Left lung (tissue), 10 donors: ENCODE data around the gene GUK1. TPM values are rescaled to one million over a fixed set of nuclear protein-coding genes. Genes with fewer than 3 reads are reported as not detected.

Experiments used
- ATAC-seq: fragments of 200-7000 bp; cut with Tn5 transposase; one replicate; pipeline ENCODE4 v1.9.1; 2020; ENCODE audit warnings: moderate library complexity
- DNase-seq, 4 donors: peaks; one replicate each; pipeline ENCODE4 v3.0.0-alpha.2; 2013 to 2020
- H3K27ac ChIP-seq, 2 donors: fragments of 200-600 bp; sonication (generic) in 1 of 2; one replicate each; pipeline versions ENCODE4 v1.5.0 to v1.8.0; 2020 to 2021
- H3K27me3 ChIP-seq, 2 donors: fragments of 200-600 bp; sonication (generic) in 1 of 2; one replicate each; pipeline versions ENCODE4 v1.5.0 to v1.8.0; 2020 to 2021
- H3K36me3 ChIP-seq, 2 donors: fragments of 200-600 bp; sonication (generic) in 1 of 2; one replicate each; pipeline versions ENCODE4 v1.5.0 to v1.8.0; 2020 to 2021
- H3K4me1 ChIP-seq, 2 donors: fragments of 200-600 bp; one replicate each; pipeline ENCODE4 v1.8.0; 2021
- H3K4me3 ChIP-seq, 2 donors: fragments of 200-600 bp; sonication (generic) in 1 of 2; one replicate each; pipeline versions ENCODE4 v1.5.0 to v1.8.0; 2020 to 2021; ENCODE audit warnings: mild to moderate bottlenecking in 1 of 2
- H3K9me3 ChIP-seq, 2 donors: fragments of 200-600 bp; sonication (generic) in 1 of 2; one replicate each; pipeline versions ENCODE4 v1.5.0 to v1.8.0; 2020 to 2021
- CTCF ChIP-seq, 2 donors: fragments of 200-600 bp; sonication (generic) in 1 of 2; IDR thresholded peaks; one replicate each; pipeline versions ENCODE4 v1.5.0 to v1.8.0; 2021; ENCODE audit warnings: antibody characterized with exemption in 2 of 2
- intact Hi-C, 2 donors: fragments of 100-400 bp; cut with DNase I; formaldehyde crosslinking; loops; one replicate each; pipeline versions ENCODE4 v1.11.2 to v1.14.2; 2022
- polyA plus RNA-seq, 6 donors: library from polyadenylated mRNA; unstranded; fragments of 120-200 nt; gene quantifications; one replicate each; pipeline ENCODE4 v1.2.1, GENCODE V29; 2013; ENCODE audit not compliant: insufficient read length in 6 of 6
- total RNA-seq, 2 donors: library from RNA; stranded (reverse); fragmentation: NEBNext Ultra II Directional; extraction: Animal tissue kit (Norgen Biotek cat#: 25700); gene quantifications; one replicate each; pipeline ENCODE4 v1.2.1, GENCODE V29; 2021
- donor health status: DM: no; HTN: yes; CAD: no.
- donor health status: DM: no; HTN: no; CAD: no.

GUK1 gene
- total and polyA plus RNA-seq, 8 donors = 112 to 221 (median 153) TPM

DNA sequence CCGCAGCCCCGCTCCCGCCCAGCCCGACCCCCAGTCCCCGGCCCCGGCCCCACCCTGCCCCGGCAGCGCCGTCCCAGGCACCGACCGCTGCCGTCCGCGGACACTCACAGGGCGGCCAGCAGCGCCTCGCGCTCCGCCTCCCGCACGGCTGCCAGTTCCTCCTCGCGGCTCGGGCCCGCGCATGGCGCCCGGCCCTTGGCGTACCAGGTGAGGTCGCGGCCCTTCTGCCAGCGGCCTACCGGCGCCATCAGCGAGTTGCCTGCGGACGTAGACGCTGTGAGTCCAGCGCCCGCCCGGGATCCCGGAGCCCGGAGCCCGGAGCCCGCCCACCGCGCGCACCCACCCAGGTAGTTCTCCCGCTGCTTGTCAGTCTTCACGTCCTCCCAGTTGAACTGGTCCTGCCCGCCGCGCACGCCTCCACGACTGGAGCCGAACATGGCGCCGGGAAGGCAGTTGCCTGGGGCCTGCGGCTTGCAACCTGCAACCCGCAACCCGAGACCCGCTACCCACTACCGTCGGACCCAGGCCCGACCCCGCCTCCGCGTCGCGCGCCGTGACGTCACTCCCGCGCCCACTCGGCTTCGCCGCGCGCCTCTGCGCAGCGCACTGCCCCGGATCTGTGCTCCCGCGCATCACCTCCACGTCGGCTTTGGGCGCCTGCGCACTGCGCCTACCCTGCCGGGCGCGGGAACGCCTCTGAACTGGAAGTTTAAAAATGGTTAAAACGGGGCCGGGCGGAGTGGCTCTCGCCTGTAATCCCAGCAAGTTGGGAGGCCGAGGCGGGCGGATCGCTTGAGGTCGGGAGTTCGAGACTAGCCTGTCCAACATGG lies 37.1 kb upstream of the GUK1 start, which contains the start of gene C1orf35:
Gene C1orf35, minus strand, starts transcription at position 535 of the 830 bp plus-strand sequence. Its CDS starts 98 bp downstream, at position 437.
- H3K27me3 ChIP-seq = no peaks in the 10 kb centered on the region
- no peak for TF ChIP-seq CTCF (IDR thresholded peaks at IDR 0.05)
- peak; percentile 92 to 98 (median 96) for DNase-seq
- peak; percentile 91 for ATAC-seq
- peak within 1 kb of the TSS; percentile 85 to 92 for H3K27ac ChIP-seq
- H3K36me3 ChIP-seq = peaks cover 2 to 60% of the 10 kb centered on the region in 2 donors
- H3K4me1 ChIP-seq = peaks cover 10 to 66% of the 10 kb centered on the region in 2 donors
- H3K4me3 ChIP-seq = peak within 1 kb of the TSS; percentile 97 to 99
- H3K9me3 ChIP-seq = no peaks in the 10 kb centered on the region
- intact Hi-C loops = no loop called here

GRCh38 chr1:228104526-228105269 lies 35.4 kb upstream of the GUK1 start:
- H3K9me3 ChIP-seq = no peaks in the 10 kb centered on the region
- H3K27ac ChIP-seq = no peak overlapping the region
- H3K27me3 ChIP-seq = no peaks in the 10 kb centered on the region
- peaks cover 15 to 63% of the 10 kb centered on the region in 2 donors for H3K4me1 ChIP-seq
- peaks cover 0 to 44% of the 10 kb centered on the region in 2 donors for H3K36me3 ChIP-seq
- DNase-seq = peak in 1 of 4 donors; percentile 61
- H3K4me3 ChIP-seq = no peak overlapping the region
- no peak for TF ChIP-seq CTCF (IDR thresholded peaks at IDR 0.05)
- intact Hi-C loops = no loop called here
- no peak for ATAC-seq

- H3K36me3 ChIP-seq = peaks cover 0 to 36% of the 10 kb centered on the region in 2 donors
- H3K9me3 ChIP-seq = no peaks in the 10 kb centered on the region
- intact Hi-C loops = no loop called here
- H3K27ac ChIP-seq = no peak overlapping the region
- H3K27me3 ChIP-seq = no peaks in the 10 kb centered on the region
- H3K4me3 ChIP-seq = no peak overlapping the region
- no peak for DNase-seq
- peaks cover 15 to 64% of the 10 kb centered on the region in 2 donors for H3K4me1 ChIP-seq
- no peak for ATAC-seq
- no peak for TF ChIP-seq CTCF (IDR thresholded peaks at IDR 0.05)
These were observed 34.6 kb upstream of the GUK1 start for GRCh38 chr1:228105270-228105995.

DNA sequence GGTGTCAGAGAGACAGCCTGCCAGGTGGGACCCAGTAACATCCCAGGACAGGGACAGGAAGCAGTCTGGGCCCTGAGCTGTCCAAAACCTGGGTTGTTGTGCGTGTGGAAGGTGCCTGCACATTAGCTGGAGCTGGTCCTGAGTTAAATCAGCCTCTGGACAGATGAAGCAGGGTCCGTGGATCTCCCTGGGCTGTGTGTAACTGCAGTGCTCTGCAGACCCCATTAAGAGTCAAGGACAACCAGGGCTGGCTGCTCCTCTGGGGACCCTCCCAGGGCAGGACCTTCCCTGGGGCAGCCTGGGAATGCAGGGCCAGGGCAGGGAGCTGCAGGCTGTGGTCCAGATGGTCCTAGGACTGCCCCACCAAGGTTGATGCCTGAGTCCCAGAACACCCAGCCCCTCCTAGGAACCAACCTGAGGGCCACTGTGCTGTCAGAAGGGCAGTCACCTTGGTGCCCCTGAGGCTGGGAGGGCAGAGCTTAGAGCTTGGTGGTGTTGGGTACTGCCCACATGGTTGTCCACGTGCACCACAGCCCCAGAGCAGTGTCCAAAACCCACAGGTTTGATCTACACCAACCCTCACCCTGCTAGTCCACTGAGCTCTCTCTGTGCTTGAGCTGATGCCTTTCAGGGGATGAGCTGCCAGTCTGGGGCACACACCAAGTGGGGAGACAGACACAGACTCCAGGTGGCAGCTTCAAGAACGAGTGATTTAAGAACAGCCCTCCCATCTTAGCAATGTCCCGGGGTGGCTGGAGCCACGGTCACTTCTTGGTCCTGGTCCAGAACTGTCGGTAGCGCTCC lies 33.9 kb upstream of the GUK1 start:
- Histone ChIP-seq H3K4me3 (no peak overlapping the region), H3K36me3 (peaks cover 0 to 29% of the 10 kb centered on the region in 2 donors), H3K4me1 (peaks cover 15 to 64% of the 10 kb centered on the region in 2 donors), H3K27ac (no peak overlapping the region), H3K9me3 (no peaks in the 10 kb centered on the region), H3K27me3 (no peaks in the 10 kb centered on the region)
- ATAC-seq (no peak), DNase-seq (peak in 1 of 4 donors; percentile 35)
- intact Hi-C loops = no loop called here
- no peak for TF ChIP-seq CTCF (IDR thresholded peaks at IDR 0.05)
